GM18498 (cell line): ENCODE data around the gene LAMC2.
"Not testable (repeated sequence)": the region's sequence is repeated elsewhere in the genome, so short reads cannot be mapped to it uniquely, and the experiment has no call there.

Experiments used
- ATAC-seq: cut with Tn5 transposase; IDR thresholded peaks from one replicate; pipeline ENCODE4 v1.9.1; 2021; ENCODE audit warnings: mild to moderate bottlenecking, moderate library complexity; ENCODE audit not compliant: unreplicated experiment

The LAMC2 gene

DNA sequence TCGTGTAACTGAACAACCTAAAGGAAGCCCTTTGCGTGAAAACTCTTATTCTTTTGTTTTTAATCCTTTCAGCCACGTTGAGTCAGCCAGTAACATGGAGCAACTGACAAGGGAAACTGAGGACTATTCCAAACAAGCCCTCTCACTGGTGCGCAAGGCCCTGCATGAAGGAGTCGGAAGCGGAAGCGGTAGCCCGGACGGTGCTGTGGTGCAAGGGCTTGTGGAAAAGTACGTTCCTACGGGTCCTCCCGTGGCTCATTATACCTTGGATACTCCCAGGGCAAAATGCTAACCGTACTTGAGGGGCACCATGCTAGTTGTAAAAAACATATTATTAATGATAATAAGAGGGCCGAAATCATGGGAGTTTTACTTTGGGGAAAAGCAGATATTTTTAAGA is 49.4 kb downstream of the LAMC2 start:
- no peak for ATAC-seq

DNA sequence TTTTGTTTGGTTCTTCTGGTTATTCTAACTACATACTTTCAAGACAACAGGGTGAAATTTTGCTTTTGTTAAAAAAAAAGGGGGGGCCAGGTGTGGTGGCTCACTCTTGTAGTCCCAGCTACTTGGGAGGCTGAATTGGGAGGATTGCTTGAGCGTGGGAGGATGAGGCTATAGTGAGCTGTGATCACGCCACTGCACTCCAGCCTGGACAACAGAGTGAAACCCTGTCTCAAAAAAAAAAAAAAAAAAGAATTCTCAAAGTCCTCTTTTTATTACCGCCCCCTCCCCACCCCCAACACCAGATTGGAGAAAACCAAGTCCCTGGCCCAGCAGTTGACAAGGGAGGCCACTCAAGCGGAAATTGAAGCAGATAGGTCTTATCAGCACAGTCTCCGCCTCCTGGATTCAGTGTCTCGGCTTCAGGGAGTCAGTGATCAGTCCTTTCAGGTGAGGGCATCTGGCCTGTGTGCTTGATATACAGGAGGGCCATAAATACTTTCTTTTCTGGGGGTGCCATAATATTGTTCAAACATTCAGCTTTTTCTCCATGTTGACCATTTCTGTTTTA is 50.2 kb downstream of the LAMC2 start:
- ATAC-seq: no peak

DNA sequence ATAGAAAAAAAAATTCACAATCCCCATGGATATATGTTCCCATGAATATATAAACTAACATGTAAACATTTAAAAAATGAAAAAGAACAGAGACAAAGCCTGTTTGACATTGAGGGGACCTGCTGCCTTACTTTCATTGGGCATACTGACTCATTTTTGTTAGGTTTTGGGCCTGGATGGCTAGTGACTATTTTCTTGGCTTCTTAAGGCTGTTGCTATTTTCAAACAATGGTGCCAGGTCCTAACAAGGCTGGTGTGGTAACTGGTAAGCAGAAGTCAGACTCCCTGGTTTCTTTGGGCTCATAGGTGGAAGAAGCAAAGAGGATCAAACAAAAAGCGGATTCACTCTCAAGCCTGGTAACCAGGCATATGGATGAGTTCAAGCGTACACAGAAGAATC is 51.0 kb downstream of the LAMC2 start:
- no peak for ATAC-seq

DNA sequence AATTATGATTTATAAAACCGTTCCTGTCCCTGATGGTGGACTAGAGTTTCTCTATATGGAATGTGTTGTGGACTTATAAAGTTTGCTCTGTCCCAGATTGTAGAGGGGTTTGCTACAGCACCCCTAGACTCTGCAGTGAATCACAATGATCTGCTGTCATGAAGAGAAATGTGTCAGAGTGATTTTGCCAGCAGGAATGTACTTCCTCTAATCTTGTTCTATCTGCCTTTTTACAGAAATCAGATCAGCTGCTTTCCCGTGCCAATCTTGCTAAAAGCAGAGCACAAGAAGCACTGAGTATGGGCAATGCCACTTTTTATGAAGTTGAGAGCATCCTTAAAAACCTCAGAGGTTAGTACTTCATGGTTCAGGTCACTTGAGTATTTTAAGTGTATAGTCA is 52.0 kb downstream of the LAMC2 start:
- no peak for ATAC-seq

DNA sequence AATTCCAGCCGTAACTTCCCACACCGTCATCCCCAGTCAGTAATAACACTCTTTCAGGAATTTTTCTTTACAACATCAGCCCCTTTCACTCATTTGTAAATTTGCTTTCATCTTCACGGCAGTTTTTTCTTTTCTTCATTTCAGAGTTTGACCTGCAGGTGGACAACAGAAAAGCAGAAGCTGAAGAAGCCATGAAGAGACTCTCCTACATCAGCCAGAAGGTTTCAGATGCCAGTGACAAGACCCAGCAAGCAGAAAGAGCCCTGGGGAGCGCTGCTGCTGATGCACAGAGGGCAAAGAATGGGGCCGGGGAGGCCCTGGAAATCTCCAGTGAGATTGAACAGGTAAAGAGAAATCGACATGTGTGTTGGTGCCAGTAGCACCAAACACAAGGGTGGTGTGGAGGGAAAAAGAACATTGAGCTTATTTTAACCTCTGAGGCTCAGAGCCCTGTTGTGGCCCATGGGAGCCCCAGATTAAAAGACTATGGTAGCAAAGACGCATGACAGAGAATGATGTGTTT is 53.2 kb downstream of the LAMC2 start:
- ATAC-seq: no peak

DNA sequence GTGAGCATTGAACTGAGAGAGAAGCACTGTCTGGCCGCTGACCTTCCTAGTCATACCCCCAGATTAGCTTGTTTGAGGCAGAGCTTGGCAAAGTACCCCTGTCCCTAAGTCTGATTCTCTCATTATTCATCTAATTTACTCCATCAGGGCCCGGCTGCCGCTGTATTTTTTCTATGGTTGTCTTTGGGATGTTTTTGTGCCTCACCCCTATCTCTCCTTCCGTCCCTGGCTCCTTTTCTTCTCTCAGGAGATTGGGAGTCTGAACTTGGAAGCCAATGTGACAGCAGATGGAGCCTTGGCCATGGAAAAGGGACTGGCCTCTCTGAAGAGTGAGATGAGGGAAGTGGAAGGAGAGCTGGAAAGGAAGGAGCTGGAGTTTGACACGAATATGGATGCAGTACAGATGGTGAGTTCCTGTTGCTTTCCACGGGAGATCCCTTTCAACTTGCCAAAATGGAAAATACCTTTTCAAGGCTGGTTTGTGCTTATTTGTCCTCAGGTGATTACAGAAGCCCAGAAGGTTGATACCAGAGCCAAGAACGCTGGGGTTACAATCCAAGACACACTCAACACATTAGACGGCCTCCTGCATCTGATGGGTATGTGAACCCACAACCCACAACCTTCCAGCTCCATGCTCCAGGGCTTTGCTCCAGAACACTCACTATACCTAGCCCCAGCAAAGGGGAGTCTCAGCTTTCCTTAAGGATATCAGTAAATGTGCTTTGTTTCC is 53.9 kb downstream of the LAMC2 start:
- no peak for ATAC-seq

DNA sequence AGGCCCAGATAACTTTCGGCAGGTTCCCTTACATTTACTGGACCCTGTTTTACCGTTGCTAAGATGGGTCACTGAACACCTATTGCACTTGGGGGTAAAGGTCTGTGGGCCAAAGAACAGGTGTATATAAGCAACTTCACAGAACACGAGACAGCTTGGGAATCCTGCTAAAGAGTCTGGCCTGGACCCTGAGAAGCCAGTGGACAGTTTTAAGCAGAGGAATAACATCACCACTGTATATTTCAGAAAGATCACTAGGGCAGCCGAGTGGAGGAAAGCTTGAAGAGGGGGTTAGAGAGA is 54.4 kb downstream of the LAMC2 start:
- no peak for ATAC-seq

DNA sequence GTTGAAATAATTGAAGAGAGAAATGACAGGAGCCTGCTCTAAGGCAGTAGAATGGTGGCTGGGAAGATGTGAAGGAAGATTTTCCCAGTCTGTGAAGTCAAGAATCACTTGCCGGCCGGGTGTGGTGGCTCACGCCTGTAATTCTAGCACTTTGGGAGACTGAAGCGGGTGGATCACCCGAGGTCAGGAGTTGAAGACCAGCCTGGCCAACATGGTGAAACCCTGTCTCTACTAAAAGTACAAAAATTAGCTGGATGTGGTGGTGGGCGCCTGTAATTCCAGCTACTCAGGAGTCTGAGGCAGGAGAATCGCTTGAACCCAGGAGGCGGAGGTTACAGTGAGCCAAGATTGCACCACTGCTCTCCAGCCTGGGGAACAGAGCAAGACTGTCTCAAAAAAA is 54.8 kb downstream of the LAMC2 start:
- not testable (repeated sequence) for ATAC-seq

DNA sequence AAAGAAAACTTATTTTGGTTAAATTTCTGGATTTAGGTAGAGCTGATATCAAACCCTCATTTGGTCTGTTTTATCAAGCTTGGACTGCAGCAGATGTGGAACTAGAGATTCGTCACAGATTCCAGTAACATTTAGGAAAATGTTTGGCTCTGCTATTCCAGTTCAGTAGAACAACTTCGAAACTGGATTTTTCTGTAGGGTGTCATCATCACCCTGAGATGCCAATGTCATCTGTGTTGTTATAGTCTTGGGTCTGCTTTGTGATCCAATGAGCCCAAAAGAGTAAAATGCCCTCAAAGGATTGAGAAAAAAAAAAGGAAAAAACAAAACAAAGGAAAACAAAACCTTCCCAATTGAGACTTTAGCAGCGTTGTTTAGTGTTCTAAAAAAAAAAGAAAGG is 55.4 kb downstream of the LAMC2 start:
- ATAC-seq: no peak

DNA sequence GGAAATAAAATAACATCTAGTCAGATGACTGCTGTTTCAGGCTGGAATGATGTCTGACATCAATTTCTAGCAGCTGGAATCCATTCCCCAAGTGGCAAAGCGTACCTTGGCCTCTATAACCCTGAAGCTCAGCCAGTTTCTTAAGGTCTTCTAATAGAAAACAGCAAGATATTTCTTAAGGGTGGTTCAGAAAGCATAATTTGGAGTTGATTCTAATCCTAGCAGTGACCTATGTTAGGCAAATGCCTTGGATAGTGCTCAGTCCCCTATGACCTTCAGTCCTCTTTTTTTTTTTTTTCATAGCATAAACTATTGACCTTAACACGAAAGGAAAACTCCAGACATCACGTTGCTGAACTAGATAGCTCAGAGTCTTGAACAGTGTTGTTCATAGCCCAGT is 56.5 kb downstream of the LAMC2 start:
- no peak for ATAC-seq

DNA sequence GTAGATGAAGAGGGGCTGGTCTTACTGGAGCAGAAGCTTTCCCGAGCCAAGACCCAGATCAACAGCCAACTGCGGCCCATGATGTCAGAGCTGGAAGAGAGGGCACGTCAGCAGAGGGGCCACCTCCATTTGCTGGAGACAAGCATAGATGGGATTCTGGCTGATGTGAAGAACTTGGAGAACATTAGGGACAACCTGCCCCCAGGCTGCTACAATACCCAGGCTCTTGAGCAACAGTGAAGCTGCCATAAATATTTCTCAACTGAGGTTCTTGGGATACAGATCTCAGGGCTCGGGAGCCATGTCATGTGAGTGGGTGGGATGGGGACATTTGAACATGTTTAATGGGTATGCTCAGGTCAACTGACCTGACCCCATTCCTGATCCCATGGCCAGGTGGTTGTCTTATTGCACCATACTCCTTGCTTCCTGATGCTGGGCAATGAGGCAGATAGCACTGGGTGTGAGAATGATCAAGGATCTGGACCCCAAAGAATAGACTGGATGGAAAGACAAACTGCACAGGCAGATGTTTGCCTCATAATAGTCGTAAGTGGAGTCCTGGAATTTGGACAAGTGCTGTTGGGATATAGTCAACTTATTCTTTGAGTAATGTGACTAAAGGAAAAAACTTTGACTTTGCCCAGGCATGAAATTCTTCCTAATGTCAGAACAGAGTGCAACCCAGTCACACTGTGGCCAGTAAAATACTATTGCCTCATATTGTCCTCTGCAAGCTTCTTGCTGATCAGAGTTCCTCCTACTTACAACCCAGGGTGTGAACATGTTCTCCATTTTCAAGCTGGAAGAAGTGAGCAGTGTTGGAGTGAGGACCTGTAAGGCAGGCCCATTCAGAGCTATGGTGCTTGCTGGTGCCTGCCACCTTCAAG is 57.3 kb downstream of the LAMC2 start:
- no peak for ATAC-seq

DNA sequence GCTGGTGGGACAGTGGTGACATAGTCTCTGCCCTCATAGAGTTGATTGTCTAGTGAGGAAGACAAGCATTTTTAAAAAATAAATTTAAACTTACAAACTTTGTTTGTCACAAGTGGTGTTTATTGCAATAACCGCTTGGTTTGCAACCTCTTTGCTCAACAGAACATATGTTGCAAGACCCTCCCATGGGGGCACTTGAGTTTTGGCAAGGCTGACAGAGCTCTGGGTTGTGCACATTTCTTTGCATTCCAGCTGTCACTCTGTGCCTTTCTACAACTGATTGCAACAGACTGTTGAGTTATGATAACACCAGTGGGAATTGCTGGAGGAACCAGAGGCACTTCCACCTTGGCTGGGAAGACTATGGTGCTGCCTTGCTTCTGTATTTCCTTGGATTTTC is 58.4 kb downstream of the LAMC2 start:
- ATAC-seq: no peak

DNA sequence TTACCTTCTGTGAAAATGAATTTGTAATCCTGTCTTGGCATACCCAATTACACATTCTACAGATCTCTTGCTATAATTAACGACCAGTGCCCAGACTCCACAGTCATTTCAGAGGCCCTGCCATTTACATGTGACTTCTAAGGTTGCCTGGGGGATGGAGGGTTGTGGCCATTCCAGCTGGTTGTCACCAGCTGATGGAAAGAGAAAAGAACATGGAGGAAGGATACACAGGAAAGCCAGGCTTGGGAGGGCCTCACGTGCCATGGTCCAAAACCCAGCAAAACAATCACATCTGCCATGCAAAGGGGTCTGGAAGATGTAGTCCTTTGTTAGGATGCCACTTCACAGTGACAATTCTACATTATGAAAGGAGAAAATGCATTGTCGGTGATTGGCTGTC is 59.3 kb downstream of the LAMC2 start:
- ATAC-seq: no peak

DNA sequence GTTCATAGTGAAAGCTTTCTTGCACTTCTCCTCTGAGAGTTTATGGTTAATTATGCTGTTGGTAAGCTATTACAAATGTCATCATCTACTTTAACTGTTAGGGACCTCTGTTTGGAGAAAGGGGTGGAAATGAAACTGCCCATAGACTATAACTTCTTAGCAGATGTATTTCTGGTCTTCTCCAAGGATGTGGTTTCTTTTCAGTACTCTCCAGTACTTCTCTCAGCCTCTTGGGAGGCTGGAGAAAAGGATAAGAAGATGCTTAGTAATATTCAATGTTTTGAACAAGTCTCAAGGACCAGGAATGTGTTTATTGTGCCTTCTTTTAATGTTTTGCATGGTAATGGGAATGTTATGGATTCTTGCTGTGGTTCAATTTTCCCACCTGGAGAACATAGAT is 60.4 kb downstream of the LAMC2 start:
- ATAC-seq: no peak

DNA sequence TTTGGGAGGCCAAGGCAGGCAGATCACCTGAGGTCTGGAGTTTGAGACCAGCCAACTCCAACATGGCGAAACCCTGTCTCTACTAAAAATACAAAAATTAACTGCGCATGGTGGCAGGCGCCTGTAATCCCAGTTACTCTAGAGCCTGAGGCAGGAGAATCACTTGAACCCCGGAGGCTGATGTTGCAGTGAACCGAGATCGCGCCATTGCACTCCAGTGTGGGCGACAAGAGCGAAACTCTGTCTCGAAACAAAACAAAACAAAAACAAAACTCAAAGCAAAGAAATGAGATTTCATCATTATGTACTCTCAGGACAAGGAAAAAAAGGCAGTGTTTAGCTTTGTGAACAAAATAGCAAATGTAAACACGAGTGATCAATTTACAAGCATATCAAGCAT is 61.0 kb downstream of the LAMC2 start:
- ATAC-seq: no peak

DNA sequence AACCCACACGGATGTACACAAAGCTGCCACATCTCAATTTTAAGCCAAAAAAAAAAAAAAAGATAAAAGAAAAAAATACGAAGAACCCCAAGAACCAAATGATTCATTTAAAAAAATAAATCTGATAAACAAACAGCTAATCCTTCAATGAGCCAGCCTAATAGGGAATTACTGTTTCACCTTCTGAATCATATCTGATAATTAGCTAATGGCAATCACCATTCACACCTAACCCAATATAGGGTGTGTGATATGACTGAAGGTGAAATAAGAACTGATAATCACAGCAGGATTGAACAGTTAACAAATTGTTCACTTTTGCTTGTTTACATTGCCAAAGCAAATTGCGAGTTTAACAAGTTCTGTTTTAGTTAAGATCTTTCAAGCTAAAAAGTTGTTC is 61.4 kb downstream of the LAMC2 start:
- no peak for ATAC-seq

DNA sequence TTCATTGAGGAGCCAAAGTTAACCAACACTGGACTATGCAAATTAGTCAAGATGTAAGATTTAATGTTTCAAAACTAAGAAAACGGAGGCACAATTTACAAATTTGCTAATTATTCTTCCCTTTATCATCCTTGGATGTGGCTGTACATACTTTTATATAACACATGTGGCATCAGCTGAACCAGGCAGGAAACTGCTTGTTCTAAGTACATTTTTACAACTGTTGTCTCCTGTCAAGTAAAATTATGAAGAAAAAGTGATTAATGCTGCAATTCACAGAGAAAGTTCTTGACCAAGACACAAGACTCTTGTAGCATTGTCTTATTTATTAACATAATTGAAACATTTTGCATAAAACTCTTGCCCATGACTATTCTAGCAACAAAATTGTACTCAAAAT is 61.9 kb downstream of the LAMC2 start:
- no peak for ATAC-seq

DNA sequence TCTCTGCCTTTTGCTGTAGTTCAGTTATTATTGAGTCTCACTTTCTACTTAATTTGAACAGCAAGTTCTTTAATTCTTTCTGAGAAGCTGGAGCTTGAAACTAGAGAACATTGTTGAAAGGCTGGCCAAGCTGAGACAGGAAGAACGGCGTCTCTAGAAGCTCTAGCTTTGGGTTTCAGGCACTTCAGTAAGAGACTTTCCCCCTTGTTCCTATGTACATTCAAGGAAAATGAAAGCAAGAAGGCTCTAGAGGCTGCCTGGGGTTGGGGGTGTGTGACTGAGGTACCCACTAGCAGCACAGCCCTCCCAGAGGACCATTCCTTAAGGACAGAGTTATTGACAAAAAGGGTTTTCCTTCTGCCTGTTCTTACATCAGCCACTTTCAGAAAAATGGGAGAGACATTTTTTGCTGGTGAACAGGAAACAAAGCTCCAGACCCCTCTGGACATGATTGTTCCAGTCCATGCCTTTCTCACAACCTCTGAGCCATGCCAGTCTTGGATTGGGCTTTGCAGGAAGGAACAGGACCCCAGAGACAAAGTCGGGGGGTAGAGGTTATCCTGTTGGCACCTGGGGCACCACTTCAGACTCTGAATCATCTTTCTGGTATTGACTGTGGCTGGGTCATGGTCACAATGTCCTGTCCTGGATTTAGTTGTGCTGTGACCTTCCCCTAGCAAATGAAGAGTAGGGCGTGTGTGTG is 63.1 kb downstream of the LAMC2 start:
- no peak for ATAC-seq

DNA sequence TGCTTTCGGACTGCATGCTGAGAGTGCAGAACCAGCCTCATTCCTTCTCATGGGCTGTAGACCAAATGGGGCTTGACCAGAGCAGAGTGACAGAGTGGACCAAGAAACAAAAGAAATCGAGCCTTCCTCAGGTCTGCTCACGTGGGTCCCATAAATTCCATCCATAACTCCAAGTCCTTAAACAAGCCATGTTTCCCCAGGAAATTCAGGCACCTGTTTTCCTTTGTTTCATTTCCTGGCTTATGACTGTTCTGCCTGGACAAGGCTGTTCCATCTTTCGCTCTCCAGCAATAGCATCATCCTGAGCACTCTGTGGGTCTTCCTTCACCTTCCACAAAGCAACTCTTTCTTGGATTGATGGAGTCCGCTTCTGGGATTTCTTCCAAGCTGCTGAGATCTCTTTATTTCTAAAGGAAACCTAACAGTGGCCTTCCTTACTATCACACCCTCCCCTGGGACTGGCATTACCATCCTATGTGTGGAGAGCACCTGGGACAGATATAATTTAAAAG is 63.9 kb downstream of the LAMC2 start:
- no peak for ATAC-seq

DNA sequence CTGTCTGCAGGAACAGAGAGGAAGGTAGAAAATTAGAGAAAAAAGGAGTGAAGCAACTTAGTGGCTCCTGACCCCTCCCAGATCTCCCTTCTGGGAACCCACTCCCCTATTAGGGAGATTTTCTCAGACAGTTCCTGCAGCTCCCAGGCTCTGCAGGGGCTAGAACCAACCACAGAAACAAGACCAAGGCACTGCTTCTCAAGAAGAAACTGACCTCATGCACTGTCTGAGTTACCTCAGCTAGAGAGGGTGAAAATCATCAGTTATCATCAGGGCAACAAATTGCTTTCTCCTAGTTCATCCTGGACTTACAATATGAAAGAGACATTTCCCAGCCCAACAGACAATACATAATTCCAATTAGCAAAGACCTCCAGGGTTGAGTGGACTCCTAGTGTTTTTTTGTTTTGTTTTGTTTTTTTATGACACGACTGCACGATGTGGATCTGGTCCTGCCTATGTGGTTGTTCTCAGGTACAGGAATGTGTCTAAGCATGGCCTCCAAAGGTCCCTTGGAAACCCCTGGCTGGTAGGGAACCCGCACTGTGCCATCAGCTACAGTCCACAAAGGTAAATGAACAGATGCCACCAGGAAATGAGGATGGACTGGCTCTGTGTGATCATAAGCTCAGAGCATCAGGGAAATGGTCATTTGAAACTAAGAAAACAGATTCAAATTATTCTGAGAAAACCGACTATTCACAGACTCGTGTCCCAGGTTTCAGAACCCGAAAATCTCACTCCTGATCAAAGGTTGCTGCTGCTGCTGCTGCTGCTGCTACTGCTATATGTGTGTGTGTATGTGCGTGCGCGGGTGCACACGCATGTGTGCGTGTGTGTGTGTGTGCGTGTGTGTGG is 65.3 kb downstream of the LAMC2 start:
- ATAC-seq: no peak
